Astrocyte (in vitro differentiated cells and primary cell): ENCODE results near the gene MAF. TPM values are rescaled to one million over a fixed set of nuclear protein-coding genes. Genes with fewer than 3 reads are reported as not detected.

Source experiments
- DNase-seq: peaks from one replicate; pipeline ENCODE4 v3.0.0-alpha.2; 2010; ENCODE audit warnings: low read depth
- FAIRE-seq: peaks from 2 replicates; lab custom pipeline; 2011; peaks lifted over from hg19 to GRCh38; lab: Jason Lieb, UNC
- H2AFZ ChIP-seq: 2 replicates; pipeline ENCODE4 v1.6.0; 2012; ENCODE audit warnings: low read depth, low read length, inconsistent platforms
- H3K27ac ChIP-seq: 2 replicates; pipeline ENCODE4 v1.5.1; 2011; ENCODE audit warnings: low read depth, low read length, inconsistent platforms
- H3K27me3 ChIP-seq: 2 replicates; pipeline ENCODE4 v1.6.0; 2011; ENCODE audit warnings: low read length, inconsistent platforms; ENCODE audit not compliant: insufficient read depth
- H3K36me3 ChIP-seq: 2 replicates; pipeline ENCODE4 v1.5.1; 2011; ENCODE audit warnings: low read length, inconsistent platforms; ENCODE audit not compliant: insufficient read depth
- H3K4me1 ChIP-seq: 2 replicates; pipeline ENCODE4 v1.5.1; 2011; ENCODE audit warnings: low read length, inconsistent platforms; ENCODE audit not compliant: insufficient read depth
- H3K4me2 ChIP-seq: 2 replicates; pipeline ENCODE4 v1.6.0; 2012; ENCODE audit warnings: low read length, inconsistent platforms
- H3K4me3 ChIP-seq: 2 replicates; pipeline ENCODE4 v1.5.1; 2011; ENCODE audit warnings: low read depth, mild to moderate bottlenecking, low read length, inconsistent platforms; ENCODE audit not compliant: insufficient read depth
- H3K79me2 ChIP-seq: 2 replicates; pipeline ENCODE4 v1.6.0; 2012; ENCODE audit warnings: mild to moderate bottlenecking, low read length, inconsistent platforms; ENCODE audit not compliant: insufficient read depth
- H3K9ac ChIP-seq: 2 replicates; pipeline ENCODE4 v1.6.0; 2012; ENCODE audit warnings: mild to moderate bottlenecking, low read length, inconsistent platforms
- H3K9me3 ChIP-seq: 2 replicates; pipeline ENCODE4 v1.5.1; 2012; ENCODE audit warnings: low read depth, mild to moderate bottlenecking, low read length, inconsistent platforms; ENCODE audit not compliant: insufficient read depth
- H4K20me1 ChIP-seq: 2 replicates; pipeline ENCODE4 v1.6.0; 2012; ENCODE audit warnings: low read length, inconsistent platforms; ENCODE audit not compliant: insufficient read depth
- H3K27ac Mint-ChIP-seq: one replicate; pipeline ENCODE4 v1.8.0; 2021; ENCODE audit warnings: mild to moderate bottlenecking, mixed read lengths; ENCODE audit not compliant: unreplicated experiment
- H3K27me3 Mint-ChIP-seq: one replicate; pipeline ENCODE4 v1.8.0; 2021; ENCODE audit warnings: low read depth, mixed read lengths; ENCODE audit not compliant: unreplicated experiment
- H3K36me3 Mint-ChIP-seq: one replicate; pipeline ENCODE4 v1.8.0; 2021; ENCODE audit warnings: low read depth, mixed read lengths; ENCODE audit not compliant: unreplicated experiment
- H3K4me1 Mint-ChIP-seq: one replicate; pipeline ENCODE4 v1.8.0; 2021; ENCODE audit warnings: low read depth, mixed read lengths; ENCODE audit not compliant: unreplicated experiment
- H3K4me3 Mint-ChIP-seq: one replicate; pipeline ENCODE4 v1.8.0; 2021; ENCODE audit warnings: mild to moderate bottlenecking, moderate library complexity, mixed read lengths; ENCODE audit not compliant: unreplicated experiment
- H3K9me3 Mint-ChIP-seq: one replicate; pipeline ENCODE4 v1.8.0; 2021; ENCODE audit warnings: mild to moderate bottlenecking, mixed read lengths; ENCODE audit not compliant: unreplicated experiment
- EZH2 ChIP-seq: IDR thresholded peaks from 2 replicates; pipeline ENCODE4 v1.6.1; 2012; ENCODE audit warnings: mild to moderate bottlenecking, low read length, inconsistent platforms; ENCODE audit not compliant: insufficient read depth
- total RNA-seq: library from RNA; stranded (reverse); gene quantifications from 2 replicates; pipeline ENCODE4 v1.2.1, GENCODE V29; 2021
- TF ChIP-seq, protein P1 (sequence below): IDR thresholded peaks from 2 replicates; pipeline ENCODE4 v1.5.1; 2011; ENCODE audit warnings: low read depth, mild to moderate bottlenecking, inconsistent platforms, low read length, moderate library complexity; ENCODE audit not compliant: insufficient read depth

MAF gene
- total RNA-seq, 1 donor from 2014 or later, result 19.3 TPM

GRCh38 chr16:79608976-79609375 lies 8.4 kb upstream of the MAF start:
- no peak for FAIRE-seq
- H3K36me3 Mint-ChIP-seq, result no peaks in the 10 kb centered on the region
- H3K4me1 Mint-ChIP-seq, result peaks cover 36% of the 10 kb centered on the region
- Histone ChIP-seq H4K20me1 (no peaks in the 10 kb centered on the region), H3K4me1 (peaks cover 18% of the 10 kb centered on the region), H3K27me3 (no peaks in the 10 kb centered on the region), H3K9me3 (no peaks in the 10 kb centered on the region), H3K9ac (no peak overlapping the region), H3K4me3 (no peak overlapping the region), H3K79me2 (no peaks in the 10 kb centered on the region), H3K36me3 (no peaks in the 10 kb centered on the region), H2AFZ (no peak overlapping the region), H3K27ac (no peak overlapping the region), H3K4me2 (no peak overlapping the region)
- no peak for DNase-seq
- no peak overlapping the region for H3K4me3 Mint-ChIP-seq
- no peaks in the 10 kb centered on the region for H3K9me3 Mint-ChIP-seq
- H3K27ac Mint-ChIP-seq, result no peak overlapping the region
- no peaks in the 10 kb centered on the region for H3K27me3 Mint-ChIP-seq
- no peak for TF ChIP-seq EZH2
- TF ChIP-seq, protein P1, sequence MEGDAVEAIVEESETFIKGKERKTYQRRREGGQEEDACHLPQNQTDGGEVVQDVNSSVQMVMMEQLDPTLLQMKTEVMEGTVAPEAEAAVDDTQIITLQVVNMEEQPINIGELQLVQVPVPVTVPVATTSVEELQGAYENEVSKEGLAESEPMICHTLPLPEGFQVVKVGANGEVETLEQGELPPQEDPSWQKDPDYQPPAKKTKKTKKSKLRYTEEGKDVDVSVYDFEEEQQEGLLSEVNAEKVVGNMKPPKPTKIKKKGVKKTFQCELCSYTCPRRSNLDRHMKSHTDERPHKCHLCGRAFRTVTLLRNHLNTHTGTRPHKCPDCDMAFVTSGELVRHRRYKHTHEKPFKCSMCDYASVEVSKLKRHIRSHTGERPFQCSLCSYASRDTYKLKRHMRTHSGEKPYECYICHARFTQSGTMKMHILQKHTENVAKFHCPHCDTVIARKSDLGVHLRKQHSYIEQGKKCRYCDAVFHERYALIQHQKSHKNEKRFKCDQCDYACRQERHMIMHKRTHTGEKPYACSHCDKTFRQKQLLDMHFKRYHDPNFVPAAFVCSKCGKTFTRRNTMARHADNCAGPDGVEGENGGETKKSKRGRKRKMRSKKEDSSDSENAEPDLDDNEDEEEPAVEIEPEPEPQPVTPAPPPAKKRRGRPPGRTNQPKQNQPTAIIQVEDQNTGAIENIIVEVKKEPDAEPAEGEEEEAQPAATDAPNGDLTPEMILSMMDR, result no peak

DNA sequence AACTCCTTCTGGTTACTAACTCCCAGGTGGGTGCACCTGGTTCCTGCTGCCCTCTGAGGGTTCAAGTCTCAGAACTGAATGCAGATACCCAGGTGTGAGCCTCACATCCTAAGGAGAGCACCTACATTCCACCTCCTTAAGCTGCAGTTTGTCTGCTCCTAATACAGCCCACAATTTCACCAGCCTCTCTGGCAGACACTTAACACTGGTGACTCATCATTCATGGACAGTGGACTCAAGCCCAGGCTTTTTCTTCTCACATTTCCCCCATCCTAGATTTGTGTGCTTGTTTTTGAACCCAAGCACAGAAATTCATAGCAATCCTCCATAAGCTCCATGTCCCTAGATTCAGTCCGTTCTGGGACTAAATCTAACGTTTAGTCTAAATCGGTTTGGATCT lies 7.0 kb upstream of the MAF start:
- H3K27me3 Mint-ChIP-seq, result no peaks in the 10 kb centered on the region
- no peaks in the 10 kb centered on the region for H3K36me3 Mint-ChIP-seq
- peaks cover 40% of the 10 kb centered on the region for H3K4me1 Mint-ChIP-seq
- TF ChIP-seq, protein P1, result no peak
- TF ChIP-seq EZH2, result no peak
- H3K27me3 ChIP-seq, result no peaks in the 10 kb centered on the region
- peak overlapping the region; percentile 12 for H3K4me2 ChIP-seq
- H3K27ac ChIP-seq, result no peak overlapping the region
- no peak overlapping the region for H2AFZ ChIP-seq
- no peaks in the 10 kb centered on the region for H4K20me1 ChIP-seq
- no peaks in the 10 kb centered on the region for H3K9me3 Mint-ChIP-seq
- H3K9me3 ChIP-seq, result no peaks in the 10 kb centered on the region
- H3K4me3 Mint-ChIP-seq, result no peak overlapping the region
- H3K27ac Mint-ChIP-seq, result peak overlapping the region; percentile 84
- H3K4me1 ChIP-seq, result peaks cover 14% of the 10 kb centered on the region
- FAIRE-seq (peak; percentile 84), DNase-seq (peak; percentile 69)
- H3K9ac ChIP-seq, result no peak overlapping the region
- no peak overlapping the region for H3K4me3 ChIP-seq
- H3K36me3 ChIP-seq, result no peaks in the 10 kb centered on the region
- no peaks in the 10 kb centered on the region for H3K79me2 ChIP-seq

DNA sequence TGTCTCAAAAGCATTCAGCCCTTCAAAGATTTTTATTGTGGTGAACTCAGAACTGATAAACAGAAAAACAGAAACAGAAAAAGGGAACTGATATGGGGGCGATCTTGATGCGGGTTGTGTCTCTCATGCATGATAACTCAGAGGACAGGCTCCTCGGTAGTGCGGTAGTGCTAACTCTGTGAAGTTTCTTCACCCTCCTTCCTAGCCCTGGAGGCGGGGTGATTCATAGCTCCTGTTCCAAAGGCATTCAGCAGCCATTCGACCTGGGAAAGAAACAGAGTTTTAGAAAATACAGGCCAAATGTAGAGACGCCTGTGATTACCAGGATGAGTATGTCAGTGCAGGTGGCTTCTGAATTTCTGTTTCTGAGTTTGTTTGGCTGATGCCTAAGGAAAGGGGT lies 5.5 kb upstream of the MAF start:
- H3K79me2 ChIP-seq, result no peaks in the 10 kb centered on the region
- Mint-ChIP-seq H3K4me1 (peaks cover 43% of the 10 kb centered on the region), H3K4me3 (no peak overlapping the region), H3K9me3 (no peaks in the 10 kb centered on the region), H3K36me3 (no peaks in the 10 kb centered on the region), H3K27ac (peak overlapping the region; percentile 5), H3K27me3 (no peaks in the 10 kb centered on the region)
- H4K20me1 ChIP-seq, result no peaks in the 10 kb centered on the region
- no peak overlapping the region for H3K27ac ChIP-seq
- no peak overlapping the region for H3K4me3 ChIP-seq
- no peaks in the 10 kb centered on the region for H3K9me3 ChIP-seq
- TF ChIP-seq, protein P1, result no peak
- no peak for TF ChIP-seq EZH2
- no peak for FAIRE-seq
- peaks cover 18% of the 10 kb centered on the region for H3K4me1 ChIP-seq
- no peaks in the 10 kb centered on the region for H3K36me3 ChIP-seq
- no peak overlapping the region for H3K9ac ChIP-seq
- H2AFZ ChIP-seq, result peak overlapping the region; percentile 47
- H3K27me3 ChIP-seq, result no peaks in the 10 kb centered on the region
- peak; percentile 42 for DNase-seq
- peak overlapping the region; percentile 61 for H3K4me2 ChIP-seq
